Measurements from ENCODE around the gene CISD1. TPM values are rescaled to one million over a fixed set of nuclear protein-coding genes. Genes with fewer than 3 reads are reported as not detected.

CISD1 gene
- total RNA-seq, 3 donors from 2014 or later (not counting 1 experiment from before 2014, with no cell fraction given): 4.2 to 10.4 (median 5.3) TPM

DNA sequence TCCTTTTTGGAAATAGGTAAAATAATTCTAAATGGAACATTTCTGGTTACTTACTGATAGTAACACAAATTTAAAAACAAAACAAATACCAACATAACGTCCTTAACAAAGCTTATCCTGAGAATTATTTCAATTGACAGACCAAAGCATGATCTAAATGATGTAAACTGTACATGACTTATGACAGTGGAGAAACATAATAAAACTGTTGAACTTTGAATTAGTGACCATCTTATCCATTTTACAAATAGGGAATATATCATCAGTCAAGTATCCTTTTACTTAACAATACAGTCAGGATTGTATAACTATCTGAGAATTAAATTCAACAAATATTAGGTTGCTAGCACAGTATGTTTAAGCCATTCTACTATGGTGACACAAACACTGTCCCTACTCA lies 3.7 kb upstream of the CISD1 start:
- intact Hi-C loops (cut with micrococcal nuclease): loop anchor here (5.0 to 10.0 kb wide), 2 partner anchors 70 to 1642 kb away; partner anchors contain the start of genes CCDC6 and UBE2D1

GRCh38 chr10:58266003-58266825 lies 2.7 kb upstream of the CISD1 start:
- TF ChIP-seq, protein P1, sequence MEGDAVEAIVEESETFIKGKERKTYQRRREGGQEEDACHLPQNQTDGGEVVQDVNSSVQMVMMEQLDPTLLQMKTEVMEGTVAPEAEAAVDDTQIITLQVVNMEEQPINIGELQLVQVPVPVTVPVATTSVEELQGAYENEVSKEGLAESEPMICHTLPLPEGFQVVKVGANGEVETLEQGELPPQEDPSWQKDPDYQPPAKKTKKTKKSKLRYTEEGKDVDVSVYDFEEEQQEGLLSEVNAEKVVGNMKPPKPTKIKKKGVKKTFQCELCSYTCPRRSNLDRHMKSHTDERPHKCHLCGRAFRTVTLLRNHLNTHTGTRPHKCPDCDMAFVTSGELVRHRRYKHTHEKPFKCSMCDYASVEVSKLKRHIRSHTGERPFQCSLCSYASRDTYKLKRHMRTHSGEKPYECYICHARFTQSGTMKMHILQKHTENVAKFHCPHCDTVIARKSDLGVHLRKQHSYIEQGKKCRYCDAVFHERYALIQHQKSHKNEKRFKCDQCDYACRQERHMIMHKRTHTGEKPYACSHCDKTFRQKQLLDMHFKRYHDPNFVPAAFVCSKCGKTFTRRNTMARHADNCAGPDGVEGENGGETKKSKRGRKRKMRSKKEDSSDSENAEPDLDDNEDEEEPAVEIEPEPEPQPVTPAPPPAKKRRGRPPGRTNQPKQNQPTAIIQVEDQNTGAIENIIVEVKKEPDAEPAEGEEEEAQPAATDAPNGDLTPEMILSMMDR (IDR thresholded peaks at IDR 0.05): no peak
- ATAC-seq: peak; percentile 6 to 34 (median 20)
- intact Hi-C loops (cut with micrococcal nuclease): loop anchor here (5.0 to 10.0 kb wide), 2 partner anchors 69 to 1641 kb away; partner anchors contain the start of genes CCDC6 and UBE2D1
- no peaks in the 10 kb centered on the region for H3K27me3 Mint-ChIP-seq (ENCODE audit: low read depth in 2 of 2)
- peak overlapping the region; percentile 96 to 99 for H3K27ac Mint-ChIP-seq
- no peaks in the 10 kb centered on the region for H3K36me3 ChIP-seq (ENCODE audit: control insufficient read depth, insufficient read depth, low read length)
- no peaks in the 10 kb centered on the region for H3K27me3 ChIP-seq (ENCODE audit: control insufficient read depth, insufficient read depth, low read length)
- peaks cover 21% of the 10 kb centered on the region for H3K4me1 ChIP-seq (ENCODE audit: control insufficient read depth, insufficient read depth, low read length)
- H3K9me3 ChIP-seq (ENCODE audit: control insufficient read depth, insufficient read depth, low read length): no peaks in the 10 kb centered on the region
- no peaks in the 10 kb centered on the region for H3K36me3 Mint-ChIP-seq
- H3K27ac ChIP-seq (ENCODE audit: low read length): peak overlapping the region; percentile 96
- peaks cover 51 to 52% of the 10 kb centered on the region in 2 donors for H3K4me1 Mint-ChIP-seq
- peak in 1 of 2 donors; percentile 72 for DNase-seq
- peak overlapping the region; percentile 96 for H3K4me3 Mint-ChIP-seq
- peak overlapping the region; percentile 92 for H3K4me3 ChIP-seq (ENCODE audit: low read length)
- WGBS (ENCODE audit: insufficient coverage): 1% methylated on average over 13 of the region's 14 CpGs
- H3K9me3 Mint-ChIP-seq: no peaks in the 10 kb centered on the region

More for the DNA sequence above, 3.7 kb upstream of the CISD1 start:
- Histone ChIP-seq H3K4me1 (ENCODE audit: control insufficient read depth, insufficient read depth, low read length) (peaks cover 21% of the 10 kb centered on the region), H3K27ac (ENCODE audit: low read length) (peak overlapping the region; percentile 96), H3K4me3 (ENCODE audit: low read length) (no peak overlapping the region), H3K9me3 (ENCODE audit: control insufficient read depth, insufficient read depth, low read length) (no peaks in the 10 kb centered on the region), H3K27me3 (ENCODE audit: control insufficient read depth, insufficient read depth, low read length) (no peaks in the 10 kb centered on the region), H3K36me3 (ENCODE audit: control insufficient read depth, insufficient read depth, low read length) (no peaks in the 10 kb centered on the region)
- Mint-ChIP-seq H3K36me3 (no peaks in the 10 kb centered on the region), H3K27ac (peak overlapping the region; percentile 96 to 99), H3K4me1 (peaks cover 51 to 52% of the 10 kb centered on the region in 2 donors), H3K27me3 (ENCODE audit: low read depth in 2 of 2) (no peaks in the 10 kb centered on the region), H3K9me3 (no peaks in the 10 kb centered on the region), H3K4me3 (peak overlapping the region; percentile 96)
- TF ChIP-seq, protein P1 (IDR thresholded peaks at IDR 0.05): no peak
- no CpG with 5 or more reads among the region's 1 CpG for WGBS (ENCODE audit: insufficient coverage)
- DNase-seq (no peak), ATAC-seq (no peak)

DNA sequence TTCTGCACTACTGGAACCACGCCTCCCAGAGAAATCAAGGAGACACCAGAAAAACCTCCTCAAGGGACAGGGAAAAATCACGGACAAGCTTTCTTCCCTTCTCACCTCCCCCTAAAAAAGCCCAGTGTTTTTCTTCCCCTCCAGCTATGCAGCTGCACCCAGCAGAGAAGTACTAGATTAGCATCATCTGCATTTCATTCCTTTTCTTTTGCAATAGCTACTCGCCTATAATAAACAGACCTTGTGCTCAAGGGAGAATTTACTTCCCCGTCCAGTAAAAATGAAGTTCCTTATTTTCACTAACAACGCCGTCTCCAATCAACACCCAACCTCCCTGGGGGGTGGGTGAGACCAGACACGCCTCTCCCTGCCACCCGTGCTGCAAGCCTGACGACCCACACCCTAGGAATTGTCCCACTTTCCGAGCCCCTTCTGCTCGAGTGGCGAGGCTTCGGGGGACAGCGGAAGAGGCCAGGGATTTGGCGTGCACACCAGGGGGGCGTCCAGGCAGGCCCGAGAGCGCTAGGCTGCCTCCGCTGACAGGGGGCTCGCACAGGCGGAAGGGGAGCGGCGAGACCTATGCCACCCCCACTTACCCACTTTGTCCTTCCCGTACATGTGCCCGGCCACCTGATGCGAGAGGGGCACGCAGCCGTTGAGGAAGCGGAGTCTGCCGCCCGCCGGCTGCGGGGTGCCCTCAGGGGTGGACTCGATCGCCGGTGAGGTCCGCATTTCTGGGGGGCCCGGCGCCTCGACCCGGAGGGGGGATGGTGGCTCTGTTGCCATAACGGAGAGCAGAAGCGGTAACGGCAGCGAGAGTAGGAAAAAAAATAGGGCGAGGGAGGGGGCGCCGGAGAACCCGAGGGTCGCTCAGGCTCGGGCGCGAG lies 1.9 kb upstream of the CISD1 start:
- H3K9me3 Mint-ChIP-seq: no peaks in the 10 kb centered on the region
- H3K27ac Mint-ChIP-seq: peak overlapping the region; percentile 96 to 99
- peak overlapping the region; percentile 96 for H3K4me3 Mint-ChIP-seq
- H3K9me3 ChIP-seq (ENCODE audit: control insufficient read depth, insufficient read depth, low read length): no peaks in the 10 kb centered on the region
- no peaks in the 10 kb centered on the region for H3K27me3 Mint-ChIP-seq (ENCODE audit: low read depth in 2 of 2)
- H3K36me3 Mint-ChIP-seq: no peaks in the 10 kb centered on the region
- DNase-seq: peak; percentile 48 to 61
- TF ChIP-seq, protein P1 (IDR thresholded peaks at IDR 0.05): no peak
- peak overlapping the region; percentile 92 for H3K4me3 ChIP-seq (ENCODE audit: low read length)
- peaks cover 21% of the 10 kb centered on the region for H3K4me1 ChIP-seq (ENCODE audit: control insufficient read depth, insufficient read depth, low read length)
- ATAC-seq: peak; percentile 2 to 9 (median 5)
- WGBS (ENCODE audit: insufficient coverage): under 1% methylated on average over 53 of the region's 53 CpGs
- no peaks in the 10 kb centered on the region for H3K36me3 ChIP-seq (ENCODE audit: control insufficient read depth, insufficient read depth, low read length)
- peaks cover 52 to 55% of the 10 kb centered on the region in 2 donors for H3K4me1 Mint-ChIP-seq
- H3K27ac ChIP-seq (ENCODE audit: low read length): peak overlapping the region; percentile 96
- intact Hi-C loops (cut with micrococcal nuclease): loop anchor here (5.0 to 10.0 kb wide), 2 partner anchors 68 to 1640 kb away; partner anchors contain the start of genes CCDC6 and UBE2D1
- no peaks in the 10 kb centered on the region for H3K27me3 ChIP-seq (ENCODE audit: control insufficient read depth, insufficient read depth, low read length)
